ENCODE results near the gene RNF144B. TPM values are rescaled to one million over a fixed set of nuclear protein-coding genes. Genes with fewer than 3 reads are reported as not detected.
"Not testable (repeated sequence)": the region's sequence is repeated elsewhere in the genome, so short reads cannot be mapped to it uniquely, and the experiment has no call there.

Gene RNF144B
- total and polyA plus RNA-seq, 9 donors: 2.7 to 11.7 (median 6.5) TPM

DNA sequence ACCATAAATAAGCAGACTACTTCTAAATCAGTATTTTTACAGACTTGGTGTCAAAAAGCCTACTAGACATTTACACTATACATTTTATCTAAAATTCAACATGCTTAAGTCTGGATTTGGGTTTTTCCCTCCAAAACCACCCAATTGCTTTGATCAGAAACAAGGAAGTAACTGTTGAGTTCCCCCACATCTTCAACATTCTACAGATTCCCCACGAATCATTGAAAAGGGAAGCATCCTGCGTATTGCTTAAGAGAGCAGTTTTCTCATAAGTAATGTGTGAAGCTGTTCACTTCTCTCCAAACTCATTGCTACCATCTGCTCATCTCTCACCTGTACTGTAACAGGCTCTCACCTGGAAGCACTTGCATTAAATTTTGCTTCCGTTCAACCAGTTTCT lies 36.4 kb upstream of the RNF144B start:
- peak; percentile 45 for DNase-seq
- Histone ChIP-seq H3K4me3 (ENCODE audit: low read length) (no peak overlapping the region), H3K36me3 (ENCODE audit: control insufficient read depth, insufficient read depth, low read length) (no peaks in the 10 kb centered on the region), H3K4me1 (ENCODE audit: control insufficient read depth, insufficient read depth, low read length) (no peaks in the 10 kb centered on the region), H3K27ac (ENCODE audit: low read length) (no peak overlapping the region), H3K27me3 (ENCODE audit: control insufficient read depth, insufficient read depth, low read length) (no peaks in the 10 kb centered on the region), H3K9me3 (replicated peaks; ENCODE audit: control insufficient read depth, low read depth, low read length) (no peaks in the 10 kb centered on the region)
- no CpG with 5 or more reads among the region's 3 CpGs for WGBS (ENCODE audit: insufficient coverage)

GRCh38 chr6:18352001-18352400 lies 35.1 kb upstream of the RNF144B start:
- no peaks in the 10 kb centered on the region for H3K27me3 ChIP-seq (ENCODE audit: control insufficient read depth, insufficient read depth, low read length)
- H3K4me1 ChIP-seq (ENCODE audit: control insufficient read depth, insufficient read depth, low read length): no peaks in the 10 kb centered on the region
- no peak overlapping the region for H3K4me3 ChIP-seq (ENCODE audit: low read length)
- no peaks in the 10 kb centered on the region for H3K36me3 ChIP-seq (ENCODE audit: control insufficient read depth, insufficient read depth, low read length)
- H3K9me3 ChIP-seq (replicated peaks; ENCODE audit: control insufficient read depth, low read depth, low read length): no peaks in the 10 kb centered on the region
- H3K27ac ChIP-seq (ENCODE audit: low read length): no peak overlapping the region
- no peak for DNase-seq
- WGBS (ENCODE audit: insufficient coverage): no CpG with 5 or more reads among the region's 4 CpGs

- no peak overlapping the region for H3K27ac ChIP-seq (ENCODE audit: low read length)
- no peaks in the 10 kb centered on the region for H3K36me3 ChIP-seq (ENCODE audit: control insufficient read depth, insufficient read depth, low read length)
- H3K9me3 ChIP-seq (replicated peaks; ENCODE audit: control insufficient read depth, low read depth, low read length): no peaks in the 10 kb centered on the region
- DNase-seq: no peak
- no CpG with 5 or more reads among the region's 2 CpGs for WGBS (ENCODE audit: insufficient coverage)
- no peak overlapping the region for H3K4me3 ChIP-seq (ENCODE audit: low read length)
- no peaks in the 10 kb centered on the region for H3K4me1 ChIP-seq (ENCODE audit: control insufficient read depth, insufficient read depth, low read length)
- no peaks in the 10 kb centered on the region for H3K27me3 ChIP-seq (ENCODE audit: control insufficient read depth, insufficient read depth, low read length)
Measured at GRCh38 chr6:18352842-18353241, 34.3 kb upstream of the RNF144B start.

DNA sequence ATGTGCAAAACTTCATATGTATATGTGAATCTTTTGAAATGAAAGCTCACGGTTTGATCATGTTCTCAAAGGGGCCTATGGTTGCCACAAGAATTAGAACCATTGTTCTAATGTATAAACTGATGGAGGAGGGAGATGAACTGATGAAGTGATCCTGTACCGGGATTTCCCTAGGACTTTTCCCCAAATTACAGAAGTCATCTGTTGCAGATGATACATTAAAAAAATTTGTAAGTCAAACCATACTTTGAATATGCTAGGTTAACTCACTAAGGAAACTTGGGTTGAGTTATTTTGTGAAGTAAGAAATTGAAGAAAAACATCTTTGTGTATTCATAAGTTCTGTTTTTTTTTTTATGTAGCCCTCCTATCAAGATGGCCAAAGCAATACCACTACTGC lies 33.9 kb upstream of the RNF144B start:
- WGBS (ENCODE audit: insufficient coverage): 86% methylated on average over 1 of the region's 2 CpGs
- Histone ChIP-seq H3K9me3 (replicated peaks; ENCODE audit: control insufficient read depth, low read depth, low read length) (no peaks in the 10 kb centered on the region), H3K27ac (ENCODE audit: low read length) (no peak overlapping the region), H3K4me3 (ENCODE audit: low read length) (no peak overlapping the region), H3K4me1 (ENCODE audit: control insufficient read depth, insufficient read depth, low read length) (no peaks in the 10 kb centered on the region), H3K36me3 (ENCODE audit: control insufficient read depth, insufficient read depth, low read length) (no peaks in the 10 kb centered on the region), H3K27me3 (ENCODE audit: control insufficient read depth, insufficient read depth, low read length) (no peaks in the 10 kb centered on the region)
- no peak for DNase-seq

DNA sequence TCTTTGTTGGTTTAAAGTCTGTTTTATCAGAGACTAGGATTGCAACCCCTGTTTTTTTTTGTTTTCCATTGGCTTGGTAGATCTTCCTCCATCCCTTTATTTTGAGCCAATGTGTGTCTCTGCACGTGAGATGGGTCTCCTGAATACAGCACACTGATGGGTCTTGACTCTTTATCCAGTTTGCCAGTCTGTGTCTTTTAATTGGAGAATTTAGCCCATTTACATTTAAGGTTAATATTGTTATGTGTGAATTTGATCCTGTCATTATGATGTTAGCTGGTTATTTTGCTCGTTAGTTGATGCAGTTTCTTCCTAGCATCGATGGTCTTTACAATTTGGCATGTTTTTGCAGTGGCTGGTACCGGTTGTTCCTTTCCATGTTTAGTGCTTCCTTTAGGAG lies 29.6 kb upstream of the RNF144B start:
- WGBS (ENCODE audit: insufficient coverage): no CpG with 5 or more reads among the region's 4 CpGs

DNA sequence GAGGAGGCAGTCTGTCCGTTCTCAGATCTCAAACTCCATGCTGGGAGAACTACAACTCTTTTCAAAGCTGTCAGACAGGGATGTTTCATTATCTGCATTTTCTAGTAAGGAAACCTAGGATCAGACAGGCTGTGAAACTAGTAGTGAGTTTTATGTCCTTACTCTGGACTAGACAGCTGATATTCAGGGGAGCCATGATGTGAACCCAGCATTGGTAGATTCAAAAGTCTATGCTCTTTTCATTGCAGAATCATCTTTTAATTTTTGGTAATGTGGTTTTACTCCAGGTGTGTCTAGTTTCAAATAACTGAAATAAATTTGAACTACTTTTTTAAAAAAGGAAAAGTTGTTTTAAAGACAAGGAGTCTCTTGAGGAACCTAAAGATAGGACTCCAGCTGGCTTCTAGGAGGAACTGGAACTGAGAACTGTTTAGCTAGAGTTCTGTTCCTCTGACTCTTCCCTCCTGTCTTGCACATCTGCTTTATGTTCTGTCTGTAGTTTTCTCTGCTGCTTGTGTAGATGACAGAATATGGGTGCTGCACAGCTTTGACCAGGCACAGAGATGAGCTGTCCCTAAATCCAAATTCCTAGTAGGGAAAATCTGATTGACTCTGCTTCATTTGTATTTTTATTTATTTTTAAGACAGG lies 27.8 kb upstream of the RNF144B start:
- DNase-seq: peak; percentile 66
- H3K27ac ChIP-seq (ENCODE audit: low read length): peak overlapping the region; percentile 42
- no CpG with 5 or more reads among the region's 1 CpG for WGBS (ENCODE audit: insufficient coverage)
- H3K4me1 ChIP-seq (ENCODE audit: control insufficient read depth, insufficient read depth, low read length): peaks cover 4% of the 10 kb centered on the region
- no peaks in the 10 kb centered on the region for H3K9me3 ChIP-seq (replicated peaks; ENCODE audit: control insufficient read depth, low read depth, low read length)
- H3K4me3 ChIP-seq (ENCODE audit: low read length): no peak overlapping the region
- H3K36me3 ChIP-seq (ENCODE audit: control insufficient read depth, insufficient read depth, low read length): no peaks in the 10 kb centered on the region
- H3K27me3 ChIP-seq (ENCODE audit: control insufficient read depth, insufficient read depth, low read length): no peaks in the 10 kb centered on the region

More for the DNA sequence above, 29.6 kb upstream of the RNF144B start:
- not testable (repeated sequence) for H3K27ac ChIP-seq (ENCODE audit: low read length); H3K36me3 ChIP-seq (ENCODE audit: control insufficient read depth, insufficient read depth, low read length); H3K9me3 ChIP-seq (replicated peaks; ENCODE audit: control insufficient read depth, low read depth, low read length); H3K27me3 ChIP-seq (ENCODE audit: control insufficient read depth, insufficient read depth, low read length); H3K4me1 ChIP-seq (ENCODE audit: control insufficient read depth, insufficient read depth, low read length); H3K4me3 ChIP-seq (ENCODE audit: low read length); DNase-seq

GRCh38 chr6:18360188-18360587 lies 27.0 kb upstream of the RNF144B start:
- H3K27ac ChIP-seq (ENCODE audit: low read length): no peak overlapping the region
- H3K27me3 ChIP-seq (ENCODE audit: control insufficient read depth, insufficient read depth, low read length): no peaks in the 10 kb centered on the region
- peaks cover 4% of the 10 kb centered on the region for H3K4me1 ChIP-seq (ENCODE audit: control insufficient read depth, insufficient read depth, low read length)
- DNase-seq: peak; percentile 38
- no peak overlapping the region for H3K4me3 ChIP-seq (ENCODE audit: low read length)
- WGBS (ENCODE audit: insufficient coverage): no CpG with 5 or more reads among the region's 1 CpG
- H3K36me3 ChIP-seq (ENCODE audit: control insufficient read depth, insufficient read depth, low read length): no peaks in the 10 kb centered on the region
- no peaks in the 10 kb centered on the region for H3K9me3 ChIP-seq (replicated peaks; ENCODE audit: control insufficient read depth, low read depth, low read length)

DNA sequence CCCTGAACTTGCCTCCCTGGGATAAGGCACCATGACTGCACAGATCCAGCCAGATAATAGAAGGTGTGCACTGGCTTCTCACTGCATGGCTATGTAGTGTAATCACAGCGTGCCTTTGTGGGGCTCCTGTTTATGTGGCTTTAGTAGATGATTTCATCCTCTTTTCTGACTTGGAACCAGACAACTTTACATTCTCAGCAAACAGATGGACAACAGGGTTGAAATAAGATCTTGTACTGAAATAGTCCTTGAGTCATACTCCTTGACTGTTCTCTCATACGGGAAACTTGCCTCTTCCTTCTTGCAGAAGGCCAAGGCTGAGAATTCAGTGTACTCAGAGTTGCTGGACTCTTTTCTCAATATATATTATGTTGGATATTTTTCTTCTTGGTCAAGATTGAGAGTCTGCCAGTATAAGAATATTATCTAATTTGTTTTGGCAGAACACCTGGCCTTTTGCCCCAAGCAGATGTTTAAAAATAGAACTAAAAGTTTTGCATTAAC lies 25.0 kb upstream of the RNF144B start:
- Histone ChIP-seq H3K9me3 (replicated peaks; ENCODE audit: control insufficient read depth, low read depth, low read length) (no peaks in the 10 kb centered on the region), H3K27ac (ENCODE audit: low read length) (peak overlapping the region; percentile 25), H3K27me3 (ENCODE audit: control insufficient read depth, insufficient read depth, low read length) (no peaks in the 10 kb centered on the region), H3K36me3 (ENCODE audit: control insufficient read depth, insufficient read depth, low read length) (no peaks in the 10 kb centered on the region), H3K4me1 (ENCODE audit: control insufficient read depth, insufficient read depth, low read length) (peaks cover 4% of the 10 kb centered on the region), H3K4me3 (ENCODE audit: low read length) (no peak overlapping the region)
- no CpG with 5 or more reads among the region's 2 CpGs for WGBS (ENCODE audit: insufficient coverage)
- peak; percentile 85 for DNase-seq

- Histone ChIP-seq H3K27me3 (ENCODE audit: control insufficient read depth, insufficient read depth, low read length) (no peaks in the 10 kb centered on the region), H3K27ac (ENCODE audit: low read length) (no peak overlapping the region), H3K4me3 (ENCODE audit: low read length) (no peak overlapping the region), H3K9me3 (replicated peaks; ENCODE audit: control insufficient read depth, low read depth, low read length) (no peaks in the 10 kb centered on the region), H3K36me3 (ENCODE audit: control insufficient read depth, insufficient read depth, low read length) (no peaks in the 10 kb centered on the region), H3K4me1 (ENCODE audit: control insufficient read depth, insufficient read depth, low read length) (peaks cover 4% of the 10 kb centered on the region)
- DNase-seq: no peak
- 89% methylated on average over 3 of the region's 5 CpGs for WGBS (ENCODE audit: insufficient coverage)
Measured at GRCh38 chr6:18363746-18364145, 23.4 kb upstream of the RNF144B start.

DNA sequence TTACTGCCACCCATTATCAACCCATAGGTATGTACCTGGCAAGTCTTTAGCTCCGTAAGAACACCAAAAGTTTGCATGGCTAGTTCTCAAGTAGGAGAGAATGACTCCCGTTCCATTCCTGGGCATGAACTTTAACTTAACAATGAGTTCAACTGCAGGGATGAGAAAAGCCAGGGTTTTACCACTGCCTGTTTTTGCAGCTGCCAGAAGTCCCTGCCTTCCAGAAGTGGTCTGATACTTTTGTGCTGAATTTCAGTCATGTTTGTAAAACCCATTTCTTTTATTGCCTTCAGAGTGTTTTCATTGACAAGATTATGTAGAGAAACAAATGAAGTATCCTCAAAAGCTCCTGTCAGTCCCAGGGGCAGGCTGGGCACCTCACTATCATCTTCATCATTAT lies 22.6 kb upstream of the RNF144B start:
- not testable (repeated sequence) for H3K27ac ChIP-seq (ENCODE audit: low read length); H3K36me3 ChIP-seq (ENCODE audit: control insufficient read depth, insufficient read depth, low read length); H3K4me1 ChIP-seq (ENCODE audit: control insufficient read depth, insufficient read depth, low read length); H3K27me3 ChIP-seq (ENCODE audit: control insufficient read depth, insufficient read depth, low read length); DNase-seq; H3K9me3 ChIP-seq (replicated peaks; ENCODE audit: control insufficient read depth, low read depth, low read length); H3K4me3 ChIP-seq (ENCODE audit: low read length)
- 100% methylated on average over 2 of the region's 2 CpGs for WGBS (ENCODE audit: insufficient coverage)

- H3K27me3 ChIP-seq (ENCODE audit: control insufficient read depth, insufficient read depth, low read length): no peaks in the 10 kb centered on the region
- H3K9me3 ChIP-seq (replicated peaks; ENCODE audit: control insufficient read depth, low read depth, low read length): no peaks in the 10 kb centered on the region
- no peak for DNase-seq
- no peak overlapping the region for H3K27ac ChIP-seq (ENCODE audit: low read length)
- H3K4me1 ChIP-seq (ENCODE audit: control insufficient read depth, insufficient read depth, low read length): peaks cover 2% of the 10 kb centered on the region
- H3K36me3 ChIP-seq (ENCODE audit: control insufficient read depth, insufficient read depth, low read length): no peaks in the 10 kb centered on the region
- 97% methylated on average over 9 of the region's 11 CpGs for WGBS (ENCODE audit: insufficient coverage)
- no peak overlapping the region for H3K4me3 ChIP-seq (ENCODE audit: low read length)
Measured at GRCh38 chr6:18367371-18367770, 19.8 kb upstream of the RNF144B start.
